C4-2B (cell line): ENCODE data around the gene KCNAB2.

ENCODE experiments used
- CTCF ChIP-seq: fragments of 450-650 bp; conservative IDR thresholded peaks from 2 replicates; pipeline ENCODE4 v1.5.1; 2017; ENCODE audit warnings: mild to moderate bottlenecking
- ZFX ChIP-seq: fragments of 450-650 bp; IDR thresholded peaks from 2 replicates; pipeline ENCODE4 v1.6.1; 2017

GRCh38 chr1:6030547-6031261 lies 15.0 kb upstream of the KCNAB2 start:
- TF ChIP-seq CTCF = no peak
- TF ChIP-seq ZFX = no peak
